22Rv1 (cell line): ENCODE data around the gene HLCS.

Source experiments
- H3K27ac ChIP-seq: fragments of 450-650 bp; 2 replicates; pipeline ENCODE4 v1.5.1; 2017
- ZFX ChIP-seq: fragments of 450-650 bp; IDR thresholded peaks from 2 replicates; pipeline ENCODE4 v1.6.1; 2017; ENCODE audit warnings: antibody characterized with exemption, borderline replicate concordance
- TF ChIP-seq, protein P1 (sequence below): fragments of 450-650 bp; IDR thresholded peaks from 2 replicates; pipeline ENCODE4 v1.5.1; 2017; ENCODE audit warnings: mild to moderate bottlenecking

The HLCS gene

DNA sequence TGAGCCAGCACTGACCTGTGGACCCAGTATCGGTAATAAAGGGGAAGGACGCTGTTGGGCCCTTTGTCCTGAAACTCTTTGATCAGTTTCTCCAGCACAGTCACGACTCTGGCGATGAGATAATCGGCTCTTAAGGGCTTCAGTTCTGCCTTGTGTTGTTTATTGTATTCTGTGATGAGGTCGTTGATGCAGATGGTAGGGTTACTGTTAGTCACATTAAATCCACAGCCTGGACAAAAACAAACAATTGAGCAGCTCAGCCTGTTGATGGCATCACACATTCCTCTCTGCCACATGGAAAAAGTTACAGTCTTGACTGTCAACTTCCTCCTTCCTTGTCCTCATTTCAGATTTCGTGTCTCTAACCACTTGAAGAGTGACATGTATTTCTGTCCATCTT, 209.9 kb downstream of the HLCS start:
- no peak for TF ChIP-seq ZFX
- TF ChIP-seq, protein P1, sequence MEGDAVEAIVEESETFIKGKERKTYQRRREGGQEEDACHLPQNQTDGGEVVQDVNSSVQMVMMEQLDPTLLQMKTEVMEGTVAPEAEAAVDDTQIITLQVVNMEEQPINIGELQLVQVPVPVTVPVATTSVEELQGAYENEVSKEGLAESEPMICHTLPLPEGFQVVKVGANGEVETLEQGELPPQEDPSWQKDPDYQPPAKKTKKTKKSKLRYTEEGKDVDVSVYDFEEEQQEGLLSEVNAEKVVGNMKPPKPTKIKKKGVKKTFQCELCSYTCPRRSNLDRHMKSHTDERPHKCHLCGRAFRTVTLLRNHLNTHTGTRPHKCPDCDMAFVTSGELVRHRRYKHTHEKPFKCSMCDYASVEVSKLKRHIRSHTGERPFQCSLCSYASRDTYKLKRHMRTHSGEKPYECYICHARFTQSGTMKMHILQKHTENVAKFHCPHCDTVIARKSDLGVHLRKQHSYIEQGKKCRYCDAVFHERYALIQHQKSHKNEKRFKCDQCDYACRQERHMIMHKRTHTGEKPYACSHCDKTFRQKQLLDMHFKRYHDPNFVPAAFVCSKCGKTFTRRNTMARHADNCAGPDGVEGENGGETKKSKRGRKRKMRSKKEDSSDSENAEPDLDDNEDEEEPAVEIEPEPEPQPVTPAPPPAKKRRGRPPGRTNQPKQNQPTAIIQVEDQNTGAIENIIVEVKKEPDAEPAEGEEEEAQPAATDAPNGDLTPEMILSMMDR = no peak
- H3K27ac ChIP-seq = no peak overlapping the region

DNA sequence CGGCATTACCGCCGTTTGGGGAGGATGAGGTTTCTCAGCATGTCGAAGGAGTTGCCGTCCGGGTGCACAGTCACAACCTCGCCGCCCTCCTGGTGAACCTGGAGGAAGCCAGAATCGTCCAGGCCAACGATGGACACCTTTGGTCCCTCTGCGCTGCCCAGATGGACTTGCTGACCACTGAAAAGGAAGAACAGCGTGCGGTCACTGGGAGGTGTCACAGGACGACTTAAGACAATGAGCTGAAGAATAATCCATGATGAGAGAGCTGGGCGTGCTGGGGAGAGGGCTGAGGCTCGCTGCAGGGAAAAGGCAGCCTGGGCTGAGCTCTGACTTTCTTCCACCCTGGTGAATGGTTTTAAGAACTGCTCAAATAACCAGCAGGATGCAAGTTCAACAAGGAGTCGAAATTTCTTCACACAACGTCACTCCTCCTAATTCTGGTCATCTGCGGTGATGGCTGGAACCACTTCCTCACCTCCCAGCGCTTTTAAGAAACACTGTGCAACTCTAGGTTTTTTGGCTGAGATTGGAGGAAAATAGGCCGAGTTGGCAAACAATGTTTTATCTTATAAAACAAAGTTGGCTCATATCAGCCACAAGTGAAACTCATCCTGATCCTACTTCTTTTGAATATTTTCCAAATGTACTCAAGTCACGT, 212.1 kb downstream of the HLCS start:
- TF ChIP-seq, protein P1 = no peak
- no peak for TF ChIP-seq ZFX
- H3K27ac ChIP-seq = no peak overlapping the region

DNA sequence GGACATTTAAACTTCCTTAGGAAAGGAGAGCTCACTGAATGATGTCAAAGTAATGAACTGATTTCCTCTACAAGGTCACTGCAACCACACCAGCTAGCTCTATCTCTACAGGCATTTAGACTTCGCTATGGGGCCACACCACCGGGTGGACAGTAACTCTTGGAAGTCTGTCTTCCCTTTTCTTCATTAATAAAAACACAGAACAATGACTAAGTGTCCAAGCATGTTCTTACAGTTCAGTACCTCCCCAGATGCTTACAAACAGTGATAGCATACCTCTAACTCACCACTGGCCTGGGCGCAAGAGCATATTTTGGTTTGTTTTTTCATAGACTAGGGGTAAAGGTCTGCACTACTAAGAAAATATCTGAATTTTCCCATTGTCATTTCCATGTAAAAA, 212.9 kb downstream of the HLCS start:
- no peak for TF ChIP-seq ZFX
- TF ChIP-seq, protein P1 = no peak
- H3K27ac ChIP-seq = no peak overlapping the region

DNA sequence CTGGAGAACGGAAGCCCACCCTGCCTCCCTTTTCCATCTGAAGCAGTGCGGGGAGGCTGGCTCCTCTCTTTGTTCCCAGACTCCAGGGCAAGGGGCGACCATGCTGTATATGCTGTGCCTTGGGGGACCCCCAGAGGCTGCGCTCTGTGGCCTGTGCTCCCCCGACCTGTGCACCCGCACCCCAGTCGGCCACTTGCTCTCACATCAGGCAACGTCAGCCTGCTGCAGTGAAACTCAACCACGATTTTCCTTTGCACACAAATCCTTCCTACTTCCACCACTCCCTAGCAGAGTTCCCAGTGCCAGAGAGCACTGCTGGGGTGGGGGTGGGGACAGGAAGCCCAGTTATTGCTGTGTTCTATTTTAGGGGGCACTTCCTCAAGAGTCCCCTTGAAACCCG, 215.1 kb downstream of the HLCS start:
- TF ChIP-seq, protein P1 = no peak
- TF ChIP-seq ZFX = no peak
- no peak overlapping the region for H3K27ac ChIP-seq

DNA sequence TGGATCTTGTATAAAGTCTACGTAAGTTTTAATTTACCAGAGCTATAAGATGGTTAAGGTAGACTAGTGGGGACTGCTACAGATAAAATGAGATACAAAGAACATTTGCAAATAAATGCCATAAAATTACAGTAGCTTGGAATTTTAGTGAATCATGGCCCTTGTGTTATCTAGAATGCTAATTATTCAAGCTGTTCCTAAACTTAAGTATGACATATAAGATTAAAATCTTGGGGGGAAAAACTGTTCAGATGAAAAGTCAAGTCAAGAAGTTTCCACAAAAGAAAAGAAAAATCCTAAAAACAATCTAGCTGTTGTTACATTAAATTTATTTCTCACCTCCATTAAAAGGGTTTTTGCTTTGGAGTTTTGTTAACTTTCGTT, 215.9 kb downstream of the HLCS start:
- TF ChIP-seq, protein P1 = no peak
- TF ChIP-seq ZFX = no peak
- no peak overlapping the region for H3K27ac ChIP-seq

DNA sequence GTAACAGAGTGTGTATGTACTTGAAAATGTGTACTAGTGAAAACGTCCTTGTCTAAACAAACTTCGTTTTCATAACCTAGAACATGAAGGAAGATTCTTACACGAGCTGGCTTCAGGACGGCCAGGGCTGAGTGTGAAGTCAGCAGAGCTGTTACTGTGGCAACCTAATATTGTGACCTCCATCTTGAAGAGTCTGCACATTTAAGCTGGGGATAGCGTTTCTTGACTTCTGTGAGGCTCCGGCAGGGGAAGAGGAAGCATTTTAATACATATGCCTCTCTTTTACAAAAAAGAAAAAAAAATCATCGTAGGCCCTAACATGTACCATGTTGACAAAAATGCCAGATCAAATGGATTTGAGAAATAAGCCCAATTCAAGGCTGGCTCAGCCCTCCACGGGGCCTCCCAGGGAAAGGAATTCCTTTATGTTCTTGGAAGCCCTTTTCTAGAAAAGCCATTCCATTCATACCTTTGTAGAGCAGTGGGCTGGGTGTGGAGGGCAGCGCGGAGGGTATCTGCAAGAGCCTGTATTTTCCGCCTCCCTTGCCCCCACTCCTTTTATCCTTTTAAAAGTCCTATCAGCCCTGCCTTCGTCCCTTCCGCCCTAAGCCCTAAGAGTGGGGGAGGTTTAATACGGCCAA, 216.4 kb downstream of the HLCS start:
- TF ChIP-seq, protein P1 = no peak
- TF ChIP-seq ZFX = no peak
- no peak overlapping the region for H3K27ac ChIP-seq

DNA sequence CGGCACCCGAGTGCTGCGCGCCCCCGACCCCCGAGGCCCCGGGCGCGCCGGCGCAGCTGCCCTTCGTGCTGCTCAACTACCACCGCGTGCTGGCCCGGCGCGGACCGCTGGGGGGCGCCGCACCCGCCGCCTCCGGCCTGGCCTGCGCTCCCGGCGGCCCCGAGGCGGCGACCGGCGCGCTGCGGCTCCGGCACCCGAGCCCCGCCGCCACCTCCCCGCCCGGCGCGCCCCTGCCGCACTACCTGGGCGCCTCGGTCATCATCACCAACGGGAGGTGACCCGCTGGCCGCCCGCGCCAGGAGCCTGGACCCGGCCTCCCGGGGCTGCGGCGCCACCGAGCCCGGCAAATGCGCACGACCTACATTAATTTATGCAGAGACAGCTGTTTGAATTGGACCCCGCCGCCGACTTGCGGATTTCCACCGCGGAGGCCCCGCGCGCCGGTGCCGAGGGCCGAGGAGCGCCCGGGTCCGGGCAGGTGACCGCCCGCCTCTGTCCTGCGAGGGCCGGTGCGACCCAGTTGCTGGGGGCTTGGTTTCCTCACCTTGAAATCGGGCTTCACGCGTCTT, 218.6 kb downstream of the HLCS start:
- H3K27ac ChIP-seq = no peak overlapping the region
- TF ChIP-seq, protein P1 = no peak
- no peak for TF ChIP-seq ZFX
